A673 (cell line): ENCODE results near the gene TBC1D22A.

Experiments
- EZH2 ChIP-seq: fragments of 200-600 bp; sonication (generic); IDR thresholded peaks from 2 replicates; pipeline ENCODE4 v1.6.1; 2017; ENCODE audit warnings: borderline replicate concordance, low read depth, mild to moderate bottlenecking, mixed read lengths, antibody characterized with exemption, low read length; ENCODE audit not compliant: poor library complexity, severe bottlenecking
- TF ChIP-seq, protein P1 (sequence below): fragments of 300-800, 200-600 bp; sonication (generic); conservative IDR thresholded peaks from 2 replicates; pipeline ENCODE4 v1.5.1; 2017; ENCODE audit warnings: low read depth, mild to moderate bottlenecking, antibody characterized with exemption, low read length, moderate library complexity, mixed read lengths

DNA sequence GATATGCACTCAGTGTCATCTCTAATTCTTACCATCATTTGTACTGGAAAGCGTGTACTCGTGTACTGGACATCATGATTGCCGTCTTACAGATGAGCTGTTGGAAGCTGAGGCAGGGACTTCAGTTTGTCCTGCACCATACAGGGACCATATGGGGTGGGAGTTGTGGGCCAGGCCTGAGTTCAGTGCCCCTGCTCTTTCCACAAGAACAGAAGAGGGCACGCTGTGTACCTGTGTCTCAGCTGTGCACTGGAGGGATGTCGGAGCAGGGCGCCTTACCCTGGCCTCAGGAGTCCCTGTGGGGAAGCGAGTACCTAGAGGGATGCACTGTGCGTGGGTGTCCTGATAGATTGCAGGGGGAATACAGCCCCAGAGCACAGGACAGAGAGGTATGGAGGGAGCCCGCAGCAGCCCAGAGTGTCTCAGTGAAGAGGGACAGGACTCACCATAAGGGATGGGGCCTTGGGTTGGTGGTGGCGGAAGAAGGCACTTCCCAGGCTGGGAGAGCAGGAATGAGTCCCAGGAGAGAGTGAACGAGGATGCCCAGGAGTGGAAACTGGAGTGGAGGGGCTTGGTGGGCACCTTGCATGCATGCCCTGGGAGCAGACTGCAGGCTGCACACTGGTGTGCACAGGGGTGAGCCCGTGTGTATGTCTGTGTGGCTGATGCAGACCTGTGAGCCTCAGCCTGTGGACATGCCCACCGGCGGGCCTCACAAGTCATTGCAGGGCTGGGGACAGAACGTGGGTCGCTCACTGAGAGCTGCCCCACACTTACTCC, 329.7 kb downstream of the TBC1D22A start:
- TF ChIP-seq, protein P1, sequence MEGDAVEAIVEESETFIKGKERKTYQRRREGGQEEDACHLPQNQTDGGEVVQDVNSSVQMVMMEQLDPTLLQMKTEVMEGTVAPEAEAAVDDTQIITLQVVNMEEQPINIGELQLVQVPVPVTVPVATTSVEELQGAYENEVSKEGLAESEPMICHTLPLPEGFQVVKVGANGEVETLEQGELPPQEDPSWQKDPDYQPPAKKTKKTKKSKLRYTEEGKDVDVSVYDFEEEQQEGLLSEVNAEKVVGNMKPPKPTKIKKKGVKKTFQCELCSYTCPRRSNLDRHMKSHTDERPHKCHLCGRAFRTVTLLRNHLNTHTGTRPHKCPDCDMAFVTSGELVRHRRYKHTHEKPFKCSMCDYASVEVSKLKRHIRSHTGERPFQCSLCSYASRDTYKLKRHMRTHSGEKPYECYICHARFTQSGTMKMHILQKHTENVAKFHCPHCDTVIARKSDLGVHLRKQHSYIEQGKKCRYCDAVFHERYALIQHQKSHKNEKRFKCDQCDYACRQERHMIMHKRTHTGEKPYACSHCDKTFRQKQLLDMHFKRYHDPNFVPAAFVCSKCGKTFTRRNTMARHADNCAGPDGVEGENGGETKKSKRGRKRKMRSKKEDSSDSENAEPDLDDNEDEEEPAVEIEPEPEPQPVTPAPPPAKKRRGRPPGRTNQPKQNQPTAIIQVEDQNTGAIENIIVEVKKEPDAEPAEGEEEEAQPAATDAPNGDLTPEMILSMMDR, result no peak
- TF ChIP-seq EZH2, result no peak
